ENCODE results near the gene SKP2. TPM values are rescaled to one million over a fixed set of nuclear protein-coding genes. Genes with fewer than 3 reads are reported as not detected.

SKP2 gene
- total RNA-seq, 4 donors from 2014 or later, result 4.8 to 10.3 (median 8.8) TPM

DNA sequence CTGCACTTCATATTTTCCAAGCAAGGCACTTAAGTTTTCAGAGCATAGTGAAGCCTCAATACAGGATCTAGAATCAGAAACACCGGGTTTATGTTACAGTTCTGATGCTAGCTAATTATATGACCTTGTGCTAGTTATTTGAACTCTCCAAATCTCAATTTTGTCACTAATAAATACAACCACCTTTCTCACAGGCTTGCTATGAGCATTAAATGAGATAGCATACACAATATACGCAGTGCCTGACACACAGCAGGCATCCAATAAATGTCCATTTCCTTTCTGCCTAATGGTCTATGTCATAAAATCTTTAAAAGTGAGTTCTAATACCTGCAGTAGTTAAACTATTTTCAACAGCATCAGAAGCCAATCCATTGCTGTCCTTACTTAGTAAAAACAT lies 56.9 kb downstream of the SKP2 start:
- intact Hi-C loops (cut with DNase I), result no loop called here
- H3K4me1 ChIP-seq, result no peaks in the 10 kb centered on the region
- no peaks in the 10 kb centered on the region for H3K27me3 ChIP-seq
- 95 to 99% methylated on average over 2 of the region's 2 CpGs for WGBS, 2 donors
- H3K36me3 ChIP-seq, result no peaks in the 10 kb centered on the region
- TF ChIP-seq, protein P1, sequence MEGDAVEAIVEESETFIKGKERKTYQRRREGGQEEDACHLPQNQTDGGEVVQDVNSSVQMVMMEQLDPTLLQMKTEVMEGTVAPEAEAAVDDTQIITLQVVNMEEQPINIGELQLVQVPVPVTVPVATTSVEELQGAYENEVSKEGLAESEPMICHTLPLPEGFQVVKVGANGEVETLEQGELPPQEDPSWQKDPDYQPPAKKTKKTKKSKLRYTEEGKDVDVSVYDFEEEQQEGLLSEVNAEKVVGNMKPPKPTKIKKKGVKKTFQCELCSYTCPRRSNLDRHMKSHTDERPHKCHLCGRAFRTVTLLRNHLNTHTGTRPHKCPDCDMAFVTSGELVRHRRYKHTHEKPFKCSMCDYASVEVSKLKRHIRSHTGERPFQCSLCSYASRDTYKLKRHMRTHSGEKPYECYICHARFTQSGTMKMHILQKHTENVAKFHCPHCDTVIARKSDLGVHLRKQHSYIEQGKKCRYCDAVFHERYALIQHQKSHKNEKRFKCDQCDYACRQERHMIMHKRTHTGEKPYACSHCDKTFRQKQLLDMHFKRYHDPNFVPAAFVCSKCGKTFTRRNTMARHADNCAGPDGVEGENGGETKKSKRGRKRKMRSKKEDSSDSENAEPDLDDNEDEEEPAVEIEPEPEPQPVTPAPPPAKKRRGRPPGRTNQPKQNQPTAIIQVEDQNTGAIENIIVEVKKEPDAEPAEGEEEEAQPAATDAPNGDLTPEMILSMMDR (IDR thresholded peaks at IDR 0.05), result no peak
- no peak for TF ChIP-seq POLR2A (IDR thresholded peaks at IDR 0.05)
- H3K27ac ChIP-seq, result no peak overlapping the region
- H3K9me3 ChIP-seq, result no peaks in the 10 kb centered on the region
- H3K4me3 ChIP-seq (replicated peaks in 1 of 3), result no peak overlapping the region
- DNase-seq, result no peak

DNA sequence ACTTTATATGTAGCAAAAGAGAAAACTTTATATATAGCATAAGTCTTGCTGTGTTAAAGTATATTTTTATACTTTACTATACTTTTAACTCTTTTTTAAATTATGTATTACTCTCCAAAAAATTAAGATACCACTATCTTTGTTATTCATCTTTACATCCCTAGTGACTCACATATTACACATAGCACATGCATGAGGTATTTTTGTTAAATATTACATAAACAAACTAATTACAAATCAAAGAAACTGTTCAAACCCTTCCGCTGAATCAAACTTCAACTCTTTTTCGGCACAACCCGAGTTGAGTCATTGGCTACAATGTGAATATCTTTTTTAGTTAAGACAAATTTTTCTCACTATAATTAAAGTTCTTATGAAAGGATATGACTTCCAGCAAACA lies 57.8 kb downstream of the SKP2 start:
- H3K9me3 ChIP-seq, result no peaks in the 10 kb centered on the region
- no peaks in the 10 kb centered on the region for H3K36me3 ChIP-seq
- H3K4me3 ChIP-seq (replicated peaks in 1 of 3), result no peak overlapping the region
- H3K4me1 ChIP-seq, result no peaks in the 10 kb centered on the region
- no peak for TF ChIP-seq POLR2A (IDR thresholded peaks at IDR 0.05)
- TF ChIP-seq, protein P1 (IDR thresholded peaks at IDR 0.05), result no peak
- H3K27ac ChIP-seq, result no peak overlapping the region
- H3K27me3 ChIP-seq, result no peaks in the 10 kb centered on the region
- intact Hi-C loops (cut with DNase I), result no loop called here
- no peak for DNase-seq
- WGBS, 2 donors, result 94 to 95% methylated on average over 3 of the region's 3 CpGs

- H3K27ac ChIP-seq, result no peak overlapping the region
- intact Hi-C loops (cut with DNase I), result no loop called here
- TF ChIP-seq POLR2A (IDR thresholded peaks at IDR 0.05), result no peak
- TF ChIP-seq, protein P1 (IDR thresholded peaks at IDR 0.05), result peak in 1 of 6 experiments; percentile 20
- no peaks in the 10 kb centered on the region for H3K4me1 ChIP-seq
- no peaks in the 10 kb centered on the region for H3K27me3 ChIP-seq
- peaks cover 0 to 6% of the 10 kb centered on the region in 2 donors for H3K36me3 ChIP-seq
- no peaks in the 10 kb centered on the region for H3K9me3 ChIP-seq
- no peak for DNase-seq
- no peak overlapping the region for H3K4me3 ChIP-seq (replicated peaks in 1 of 3)
- WGBS, 2 donors, result 93 to 96% methylated on average over 3 of the region's 3 CpGs
These were observed 62.5 kb downstream of the SKP2 start for GRCh38 chr5:36214436-36214835.

DNA sequence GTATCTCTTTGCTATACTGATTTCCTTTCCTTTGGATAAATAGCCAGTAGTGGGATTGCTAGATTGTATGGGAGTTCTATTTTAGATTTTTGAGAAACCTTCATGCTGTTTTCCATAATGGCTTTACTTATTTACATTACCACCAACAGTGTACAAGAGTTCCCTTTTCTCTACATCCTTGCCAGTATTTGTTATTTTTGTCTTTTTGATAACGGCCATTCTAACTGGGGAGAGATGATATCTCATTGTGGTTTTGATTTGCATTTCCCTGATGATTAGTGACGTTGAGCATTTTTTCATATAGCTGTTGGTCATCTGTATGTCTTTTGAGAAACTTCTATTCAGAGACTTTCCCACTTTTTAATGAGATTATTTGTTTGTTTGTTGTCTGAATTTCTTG lies 64.0 kb downstream of the SKP2 start:
- H3K27me3 ChIP-seq, result no peaks in the 10 kb centered on the region
- H3K36me3 ChIP-seq, result peaks cover 3 to 6% of the 10 kb centered on the region in 2 donors
- no peaks in the 10 kb centered on the region for H3K4me1 ChIP-seq
- no peak overlapping the region for H3K27ac ChIP-seq
- whole genome bisulfite sequencing, 2 donors, result 82 to 89% methylated on average over 2 of the region's 2 CpGs
- no peak for DNase-seq
- no peak for TF ChIP-seq POLR2A (IDR thresholded peaks at IDR 0.05)
- TF ChIP-seq, protein P1 (IDR thresholded peaks at IDR 0.05), result no peak
- no peak overlapping the region for H3K4me3 ChIP-seq (replicated peaks in 1 of 3)
- intact Hi-C loops (cut with DNase I), result no loop called here
- H3K9me3 ChIP-seq, result no peaks in the 10 kb centered on the region

DNA sequence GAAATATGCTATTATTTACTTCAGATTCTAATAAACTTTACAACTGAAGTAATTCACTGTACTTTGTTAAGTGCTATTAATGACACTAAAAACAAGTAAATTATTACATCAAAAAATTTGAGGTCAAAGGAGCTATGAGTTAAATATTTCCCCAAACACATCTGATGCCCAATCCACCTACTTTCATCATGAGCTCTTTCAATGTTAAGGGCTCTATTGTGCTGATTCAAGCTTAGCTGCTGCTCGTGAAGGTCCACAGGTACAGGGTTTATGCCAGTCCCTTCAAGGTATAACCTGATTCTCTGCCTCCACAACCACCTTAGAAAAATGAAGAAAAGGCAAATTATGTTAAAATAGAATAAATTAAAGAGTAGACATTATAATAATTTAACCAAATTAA lies 65.7 kb downstream of the SKP2 start:
- H3K9me3 ChIP-seq, result no peaks in the 10 kb centered on the region
- WGBS, 2 donors, result 81 to 85% methylated on average over 1 of the region's 1 CpG
- H3K27me3 ChIP-seq, result no peaks in the 10 kb centered on the region
- intact Hi-C loops (cut with DNase I), result no loop called here
- H3K4me1 ChIP-seq, result no peaks in the 10 kb centered on the region
- no peak overlapping the region for H3K27ac ChIP-seq
- no peak for TF ChIP-seq POLR2A (IDR thresholded peaks at IDR 0.05)
- H3K4me3 ChIP-seq (replicated peaks in 1 of 3), result no peak overlapping the region
- DNase-seq, result no peak
- peaks cover 3 to 6% of the 10 kb centered on the region in 2 donors for H3K36me3 ChIP-seq

DNA sequence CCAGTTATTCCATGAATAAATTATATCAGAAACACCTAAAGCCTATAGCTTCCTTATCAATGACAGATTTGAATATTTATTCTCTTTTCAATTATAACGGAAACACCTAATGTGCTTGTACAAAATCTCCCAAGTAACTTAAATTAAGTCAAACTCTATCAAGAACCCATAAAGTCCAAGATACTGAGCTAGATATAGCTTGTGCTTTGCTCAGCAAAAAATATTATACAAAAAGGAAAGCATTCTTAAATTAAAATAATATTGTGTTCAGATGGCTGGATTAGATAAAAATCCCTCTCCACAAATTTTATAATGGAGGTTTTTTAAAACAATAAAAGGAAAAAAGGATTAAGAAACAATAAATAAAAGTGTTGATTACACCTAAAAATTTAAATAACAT lies 66.1 kb downstream of the SKP2 start:
- 97 to 99% methylated on average over 1 of the region's 1 CpG for WGBS, 2 donors
- no peaks in the 10 kb centered on the region for H3K9me3 ChIP-seq
- H3K27ac ChIP-seq, result no peak overlapping the region
- no peak for TF ChIP-seq POLR2A (IDR thresholded peaks at IDR 0.05)
- TF ChIP-seq, protein P1 (IDR thresholded peaks at IDR 0.05), result no peak
- intact Hi-C loops (cut with DNase I), result no loop called here
- peaks cover 3 to 6% of the 10 kb centered on the region in 2 donors for H3K36me3 ChIP-seq
- H3K4me1 ChIP-seq, result no peaks in the 10 kb centered on the region
- H3K27me3 ChIP-seq, result no peaks in the 10 kb centered on the region
- H3K4me3 ChIP-seq (replicated peaks in 1 of 3), result no peak overlapping the region
- DNase-seq, result no peak
